A549 treated with dexamethasone at 1 μM for 4 hours (cell line): ENCODE data around the gene F13A1. TPM values are rescaled to one million over a fixed set of nuclear protein-coding genes. Genes with fewer than 3 reads are reported as not detected.

Experiments used
- total RNA-seq: library from RNA; stranded (reverse); fragments of 200-300 nt; extraction: Qiagen RNA extraction; gene quantifications from 5 replicates; pipeline ENCODE4 v1.2.3, GENCODE V29; 2022

F13A1 gene
- total RNA-seq, result 0.12 TPM in 1 of 5 replicates, not detected in the others

DNA sequence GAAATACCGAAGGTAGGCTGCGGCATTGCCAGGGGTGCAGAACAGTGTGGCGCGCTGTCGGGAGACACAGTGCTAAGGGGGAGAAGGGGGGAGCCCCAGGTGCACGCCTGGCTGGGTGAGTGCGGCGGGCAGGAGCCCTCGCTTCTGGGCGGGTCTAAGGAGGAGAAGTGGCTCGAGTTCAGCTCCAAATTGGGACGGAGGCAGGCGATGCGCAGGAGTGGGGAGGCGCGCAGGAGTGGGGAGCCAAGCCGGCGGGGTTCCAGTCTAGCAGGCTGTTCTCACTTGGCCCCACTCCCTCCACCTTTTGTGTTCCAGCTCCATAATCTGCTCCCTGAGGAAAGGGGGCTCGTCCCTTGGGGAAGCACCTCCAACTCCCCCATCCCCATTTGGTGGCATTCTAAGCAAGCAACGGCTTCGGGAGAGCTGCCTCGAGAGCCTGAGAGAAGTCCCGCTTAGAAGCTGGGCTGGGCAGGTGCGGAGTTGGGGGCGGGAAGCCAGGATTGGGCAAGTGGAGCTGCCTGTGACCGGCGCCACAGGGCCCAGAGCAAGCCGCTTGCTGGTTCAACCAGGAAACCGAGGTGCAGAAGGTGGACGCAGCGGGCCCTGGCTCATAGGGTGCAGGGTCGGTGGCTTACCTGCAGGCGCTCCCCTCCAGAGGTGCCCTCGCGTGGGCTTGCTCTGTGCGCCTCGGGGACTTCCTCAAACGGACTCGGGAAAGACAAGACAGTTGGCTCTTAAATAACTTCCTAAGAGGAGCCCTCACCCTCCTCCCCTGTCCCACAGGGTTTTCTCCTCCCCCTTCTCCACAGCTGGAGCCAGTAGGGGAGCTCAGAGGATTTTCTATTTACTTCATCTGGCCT lies at the start of gene F13A1:
TSS of gene F13A1 (minus strand) at position 711 of the 860 bp plus-strand sequence. CDS start 1,998 bp downstream, outside the sequence.

